GM12878 (cell line): Measurements from ENCODE around the gene IL22RA2.

Source experiments
- CREB1 ChIP-seq: IDR thresholded peaks from 2 replicates; pipeline ENCODE4 v1.6.1; 2012; ENCODE audit warnings: low read depth, mild to moderate bottlenecking, inconsistent platforms
- CTCF ChIP-seq, 3 experiments: IDR thresholded peaks in 2 of 3; conservative IDR thresholded peaks in 1 of 3; 2 replicates each; pipeline ENCODE4 v1.5.1; 2011; ENCODE audit warnings: low read depth in 3 of 3, low read length in 3 of 3, mild to moderate bottlenecking in 3 of 3, control low read depth in 2 of 3, moderate library complexity in 2 of 3, inconsistent platforms in 1 of 3, mixed read lengths in 1 of 3; ENCODE audit not compliant: control insufficient read depth in 2 of 3, insufficient read depth in 1 of 3; ENCODE audit errors: extremely low read depth in 1 of 3
- E2F4 ChIP-seq: IDR thresholded peaks from 2 replicates; pipeline ENCODE4 v1.6.1; 2012; ENCODE audit warnings: low read depth, low read length, improper control_type of control experiment
- EZH2 ChIP-seq: IDR thresholded peaks from 2 replicates; pipeline ENCODE4 v1.6.1; 2012; ENCODE audit warnings: low read depth, mild to moderate bottlenecking, control low read depth, inconsistent platforms, low read length, borderline replicate concordance; ENCODE audit not compliant: control insufficient read depth
- IKZF1 ChIP-seq: fragments of 450-650 bp; conservative IDR thresholded peaks from 2 replicates; pipeline ENCODE4 v1.6.1; 2017; ENCODE audit warnings: antibody characterized with exemption, mild to moderate bottlenecking
- IRF4 ChIP-seq: IDR thresholded peaks from 2 replicates; pipeline ENCODE4 v1.6.1; 2011; ENCODE audit warnings: low read depth, low read length
- MXI1 ChIP-seq: fragments of 150-350 bp; IDR thresholded peaks from 2 replicates; pipeline ENCODE4 v1.6.1; 2011; ENCODE audit warnings: low read depth, mild to moderate bottlenecking, inconsistent platforms, low read length, improper control_type of control experiment
- NRF1 ChIP-seq: conservative IDR thresholded peaks from 2 replicates; pipeline ENCODE4 v1.6.1; 2011; ENCODE audit warnings: mild to moderate bottlenecking, low read depth, low read length, improper control_type of control experiment
- PML ChIP-seq: IDR thresholded peaks from 2 replicates; pipeline ENCODE4 v1.6.1; 2012; ENCODE audit warnings: low read length, inconsistent platforms
- SP1 ChIP-seq: IDR thresholded peaks from one replicate; pipeline ENCODE4 v1.6.1; 2011; ENCODE audit warnings: low read depth, low read length
- TAF1 ChIP-seq: IDR thresholded peaks from 2 replicates; pipeline ENCODE4 v1.6.1; 2011; ENCODE audit warnings: mild to moderate bottlenecking, low read depth, low read length, borderline replicate concordance

- no peak for TF ChIP-seq CTCF (IDR thresholded peaks at IDR 0.05 in 2 of 3, conservative IDR thresholded peaks at IDR 0.05 in 1 of 3; ENCODE audit: control insufficient read depth in 2 of 3, extremely low read depth in 1 of 3, insufficient read depth in 1 of 3, low read depth in 3 of 3, low read length in 3 of 3)
- no peak for TF ChIP-seq PML
- no peak for TF ChIP-seq IKZF1
- no peak for TF ChIP-seq TAF1
- TF ChIP-seq MXI1: no peak
- TF ChIP-seq SP1: no peak
- TF ChIP-seq NRF1: no peak
- TF ChIP-seq EZH2: no peak
- no peak for TF ChIP-seq IRF4
- no peak for TF ChIP-seq E2F4
- no peak for TF ChIP-seq CREB1
Observed at GRCh38 chr6:137175868-137176245, 2.4 kb upstream of the IL22RA2 start.
